ENCODE data around the gene DCTN5.
"Not testable (repeated sequence)": the region's sequence is repeated elsewhere in the genome, so short reads cannot be mapped to it uniquely, and the experiment has no call there.

The DCTN5 gene

DNA sequence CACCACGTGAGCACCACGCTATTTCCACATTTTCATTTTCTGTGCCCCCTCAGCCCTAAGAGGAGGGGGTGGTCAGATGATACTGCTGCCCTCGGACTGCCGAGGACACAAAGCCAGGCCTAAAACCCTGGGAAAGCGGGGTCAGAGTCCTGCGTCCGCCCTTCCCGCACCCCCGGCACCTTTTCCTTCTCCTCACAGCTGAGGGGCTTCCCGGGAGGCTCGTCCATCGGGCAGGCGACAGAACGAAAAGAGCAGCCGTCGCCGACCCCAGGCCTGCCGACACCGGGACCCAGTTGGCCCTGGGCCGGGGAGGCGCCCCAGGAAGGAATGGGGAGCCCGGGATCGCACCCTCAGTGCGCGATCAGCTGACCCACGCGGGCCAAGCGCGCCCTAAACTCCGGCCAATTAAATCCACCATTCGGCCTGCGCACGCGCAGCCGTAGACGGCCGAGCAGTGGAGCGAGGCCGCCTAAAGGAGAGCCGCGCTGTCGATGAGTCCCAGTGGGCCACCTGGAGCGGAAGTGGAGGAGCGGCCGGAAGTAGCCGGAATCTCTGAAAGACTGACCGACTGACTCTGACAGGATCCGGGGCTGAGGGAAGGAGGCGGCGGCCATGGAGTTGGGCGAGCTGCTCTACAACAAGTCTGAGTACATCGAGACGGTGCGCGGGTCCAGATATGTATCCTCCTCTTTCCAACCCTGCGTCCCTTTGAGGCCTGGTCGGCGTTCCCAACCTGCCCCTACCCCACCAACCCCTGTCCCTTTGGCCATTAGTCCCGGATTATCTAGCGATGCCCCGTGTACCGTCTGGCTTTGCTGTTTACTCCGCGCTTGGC lies at the start of gene DCTN5, which contains the start of gene PALB2:
Gene DCTN5, plus strand, starts transcription at position 536 of the 835 bp plus-strand sequence. Its CDS starts 77 bp downstream, at position 613.
Gene PALB2, minus strand, starts transcription at position 380 of the 835 bp plus-strand sequence. Its CDS starts 153 bp downstream, at position 227.
- peak; percentile 92 for DNase-seq

DNA sequence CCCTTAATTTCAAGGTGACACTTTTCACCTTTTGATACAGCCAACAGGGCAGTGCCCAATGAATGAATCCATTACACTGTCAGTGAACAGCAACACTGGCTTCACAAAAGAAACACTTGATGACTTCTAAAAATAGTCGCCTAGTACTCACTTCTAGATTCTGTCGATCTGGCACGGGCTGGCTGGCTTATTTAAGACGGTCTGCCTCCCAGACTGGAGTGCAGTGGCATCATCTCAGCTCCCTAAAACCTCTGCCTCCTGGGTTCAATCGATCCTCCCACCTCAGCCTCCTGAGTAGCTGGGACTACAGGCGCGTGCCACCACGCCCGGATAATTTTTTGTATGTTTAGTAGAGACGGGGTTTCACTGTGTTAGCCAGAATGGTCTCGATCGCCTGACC lies 47.1 kb upstream of the DCTN5 start:
- DNase-seq, result no peak

DNA sequence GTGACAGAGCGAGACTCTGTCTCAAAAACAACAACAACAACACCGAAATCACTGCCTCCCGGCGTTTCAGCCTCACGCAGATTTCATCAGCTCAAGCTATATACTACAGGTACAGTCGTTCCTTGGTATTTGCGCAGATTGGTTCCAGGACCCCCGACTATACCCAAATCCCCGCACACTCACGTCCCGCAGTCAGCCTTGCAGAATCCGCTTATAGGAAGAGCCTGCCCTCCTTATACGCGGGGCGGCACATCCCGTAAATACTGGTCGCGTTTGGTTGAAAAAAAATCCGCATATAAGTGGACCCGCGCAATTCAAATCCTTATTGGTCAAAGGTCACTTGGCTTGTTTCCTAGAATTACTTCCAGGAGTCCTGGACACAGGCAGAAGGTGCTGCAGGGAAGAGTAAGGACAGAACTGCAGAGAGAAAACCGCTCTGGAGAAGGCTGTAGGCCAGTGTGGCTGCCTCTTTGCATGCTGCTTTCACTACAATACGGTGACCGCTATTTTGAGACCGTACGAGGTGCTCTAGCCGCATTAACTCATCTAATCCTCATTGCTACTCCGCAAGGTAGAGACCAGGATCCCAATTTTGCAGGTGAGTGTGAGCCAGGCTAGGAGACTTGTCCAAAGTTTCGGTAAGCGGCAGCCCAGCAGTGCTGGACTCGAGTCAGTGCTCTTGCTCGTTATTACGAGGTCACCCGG lies 45.9 kb upstream of the DCTN5 start:
- no peak for DNase-seq

DNA sequence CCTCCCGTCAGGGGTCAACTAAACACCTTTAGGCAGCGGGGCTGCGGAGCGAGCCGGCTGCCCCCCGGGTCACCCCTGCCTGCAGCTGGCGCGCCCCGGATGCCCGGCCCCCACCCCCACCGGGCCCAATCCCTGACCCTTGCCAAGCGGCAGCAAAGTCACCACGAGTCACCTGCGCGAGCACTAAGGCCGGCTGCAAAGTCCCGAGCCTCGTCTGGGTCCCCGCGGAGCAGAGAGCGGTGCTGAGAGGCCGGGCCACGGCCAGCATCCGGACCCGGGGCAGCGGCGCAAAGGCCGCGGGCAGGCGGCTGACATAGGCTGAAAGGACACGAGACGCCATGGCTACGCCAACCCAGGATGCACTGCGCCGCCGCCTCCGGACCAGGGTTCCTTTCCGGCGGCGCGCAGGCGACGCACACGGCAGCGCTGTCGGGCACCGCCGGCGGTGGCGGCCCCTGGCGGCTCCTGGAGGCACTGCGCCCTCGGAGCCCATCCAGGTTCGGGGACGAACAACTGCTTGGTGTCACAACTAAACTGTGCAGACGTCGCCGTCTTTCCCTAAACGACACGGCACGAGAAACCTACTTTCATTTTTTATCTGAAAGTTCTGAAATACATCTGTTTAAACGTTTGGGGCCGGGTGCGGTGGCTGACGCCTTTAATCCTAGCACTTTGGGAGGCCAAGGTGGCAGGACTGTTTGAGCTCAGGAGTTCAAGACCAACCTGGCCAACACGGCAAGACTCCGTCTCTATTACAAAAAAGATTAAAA lies 45.1 kb upstream of the DCTN5 start, which contains the start of gene NDUFAB1:
Gene NDUFAB1, minus strand, starts transcription at position 366 of the 770 bp plus-strand sequence. Its CDS starts 26 bp downstream, at position 340.
- peak; percentile 86 for DNase-seq

DNA sequence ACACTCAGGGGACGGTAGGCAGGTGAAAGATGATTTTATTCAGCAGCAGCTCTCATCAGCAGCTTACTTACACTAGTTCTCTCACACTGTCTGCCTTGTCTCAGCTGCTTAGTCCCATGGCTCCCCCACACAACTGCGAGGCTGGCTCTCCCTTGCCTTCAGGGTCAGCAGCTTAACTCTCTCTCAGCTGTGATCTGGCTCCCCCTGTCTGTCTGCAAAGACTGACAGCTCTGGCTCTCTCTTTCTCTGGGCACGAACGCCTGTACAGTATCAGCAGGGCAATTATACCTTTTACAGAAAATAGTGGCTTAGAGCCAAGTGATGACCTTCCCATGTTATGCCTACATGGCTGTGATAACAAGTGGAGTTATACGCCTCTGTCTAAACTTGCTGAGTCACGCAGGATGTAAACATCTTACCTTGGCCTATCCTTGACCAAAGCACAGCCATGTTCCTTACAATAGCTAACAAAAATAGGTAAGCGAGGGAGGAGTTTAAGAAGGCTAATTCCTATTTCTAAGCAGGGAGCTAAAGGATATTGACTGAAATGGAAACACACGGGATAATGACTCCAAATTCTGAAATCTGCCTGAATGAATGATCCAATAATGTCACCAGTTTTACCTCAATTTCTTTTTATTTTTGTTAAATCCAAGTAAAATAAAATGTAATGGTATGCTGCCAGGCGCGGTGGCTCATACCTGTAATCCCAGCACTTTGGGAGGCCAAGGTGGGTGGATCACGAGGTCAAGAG lies 44.1 kb upstream of the DCTN5 start:
- no peak for DNase-seq

DNA sequence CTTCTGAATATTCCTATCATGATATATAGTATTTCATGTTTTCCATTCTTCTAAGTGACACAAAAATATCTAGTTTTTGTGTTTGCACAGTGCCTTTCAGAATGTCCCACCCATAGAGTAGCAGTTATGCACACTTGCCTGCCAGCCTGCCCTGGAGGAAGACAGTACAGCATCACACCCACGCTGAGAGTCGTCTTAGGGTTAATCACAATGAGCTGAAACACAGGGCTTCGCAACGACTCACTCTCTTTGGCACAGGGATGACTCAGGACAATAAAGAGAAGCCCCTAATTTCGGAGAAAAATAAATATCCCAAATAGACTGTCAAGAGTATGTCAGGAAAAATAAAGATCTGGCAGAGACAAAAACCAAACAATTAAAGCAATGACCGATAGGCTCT lies 33.5 kb upstream of the DCTN5 start:
- no peak for DNase-seq

DNA sequence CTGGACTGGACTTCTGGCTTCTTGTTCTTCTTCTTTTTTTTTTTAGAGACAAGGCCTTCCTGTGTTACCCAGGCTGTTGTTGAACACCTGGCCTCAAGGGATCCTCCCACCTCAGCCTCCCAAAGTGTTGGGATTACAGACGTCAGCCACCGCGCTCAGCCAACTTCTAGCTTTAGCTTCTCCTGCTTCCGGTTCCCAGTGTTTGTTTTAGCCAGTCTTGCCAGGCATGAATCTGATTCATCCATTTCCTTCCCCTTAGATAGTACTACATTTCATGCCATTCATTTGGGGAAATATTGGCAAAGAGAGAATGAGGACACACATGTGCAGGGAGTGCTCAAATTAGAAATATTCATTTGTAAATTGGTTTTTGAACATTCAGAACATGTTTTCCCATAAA lies 33.1 kb upstream of the DCTN5 start:
- DNase-seq, result no peak

DNA sequence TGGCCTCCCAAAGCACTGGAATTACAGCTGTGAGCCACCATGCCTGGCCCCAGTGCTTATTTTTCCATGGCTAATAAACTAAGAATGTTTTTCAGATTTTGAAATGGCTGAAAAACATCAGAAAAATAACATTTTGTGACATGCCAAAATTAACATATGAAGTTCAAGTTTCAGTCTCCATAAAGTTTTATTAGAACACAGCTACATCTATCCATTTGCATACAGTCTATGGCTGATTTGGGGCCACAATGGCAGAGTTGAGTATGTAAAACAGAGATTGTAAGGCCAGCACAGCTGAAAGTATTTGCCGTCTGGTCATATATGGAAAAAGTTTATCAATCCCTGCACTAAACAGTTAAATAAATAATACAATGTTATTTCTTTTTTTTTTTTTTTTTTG lies 31.3 kb upstream of the DCTN5 start:
- DNase-seq, result no peak

DNA sequence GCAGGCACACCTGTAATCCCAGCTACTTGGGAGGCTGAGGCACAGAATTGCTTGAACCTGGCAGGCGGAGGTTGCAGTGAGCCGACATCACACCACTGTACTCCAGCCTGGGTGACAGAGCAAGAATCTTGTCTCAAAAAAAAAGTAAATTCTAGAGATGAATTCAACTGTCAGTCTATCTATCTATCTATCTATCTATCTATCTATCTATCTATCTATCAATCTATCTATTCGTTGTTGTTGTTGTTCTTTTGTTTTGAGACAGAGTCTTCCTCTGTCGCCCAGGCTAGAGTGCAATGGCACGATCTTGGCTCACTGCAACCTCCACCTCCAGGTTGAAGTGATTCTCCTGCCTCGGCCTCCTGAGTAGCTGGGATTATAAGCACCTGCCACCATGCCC lies 30.4 kb upstream of the DCTN5 start:
- DNase-seq, result not testable (repeated sequence)

DNA sequence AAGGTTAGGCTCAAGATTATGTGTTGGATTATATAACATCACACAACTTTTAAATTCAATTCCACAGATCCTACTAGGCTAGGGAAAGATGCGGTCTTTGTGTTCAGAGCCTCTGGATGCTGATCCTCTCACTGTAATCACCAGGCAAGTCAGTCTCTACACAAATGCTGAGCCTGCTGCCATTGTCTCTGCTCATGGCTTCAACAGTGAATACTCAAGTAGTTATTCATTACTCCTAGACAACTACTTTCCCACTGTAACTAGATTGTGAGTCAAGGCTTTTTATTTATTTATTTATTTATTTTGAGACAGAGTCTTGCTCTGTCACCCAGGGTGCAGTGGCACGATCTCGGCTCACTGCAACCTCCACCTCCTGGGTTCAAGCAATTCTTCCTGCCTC lies 29.3 kb upstream of the DCTN5 start:
- DNase-seq, result no peak

DNA sequence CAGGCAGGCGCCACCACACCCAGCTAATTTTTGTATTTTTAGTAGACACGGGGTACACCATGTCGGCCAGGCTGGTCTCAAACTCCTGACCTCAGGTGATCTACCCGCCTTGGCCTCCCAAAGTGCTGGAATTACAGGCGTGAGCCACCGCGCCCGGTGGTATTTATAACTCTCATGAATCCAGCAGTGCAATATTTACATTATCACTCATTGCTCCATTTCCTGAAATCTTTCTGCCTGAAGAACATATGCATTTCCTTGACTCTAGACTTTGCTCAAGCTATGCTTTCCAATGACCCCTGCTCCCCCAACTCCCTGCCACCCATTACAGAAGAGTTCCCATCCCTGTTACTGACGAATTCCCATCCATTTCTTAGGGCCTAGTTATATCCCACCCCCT lies 25.5 kb upstream of the DCTN5 start:
- DNase-seq, result no peak

DNA sequence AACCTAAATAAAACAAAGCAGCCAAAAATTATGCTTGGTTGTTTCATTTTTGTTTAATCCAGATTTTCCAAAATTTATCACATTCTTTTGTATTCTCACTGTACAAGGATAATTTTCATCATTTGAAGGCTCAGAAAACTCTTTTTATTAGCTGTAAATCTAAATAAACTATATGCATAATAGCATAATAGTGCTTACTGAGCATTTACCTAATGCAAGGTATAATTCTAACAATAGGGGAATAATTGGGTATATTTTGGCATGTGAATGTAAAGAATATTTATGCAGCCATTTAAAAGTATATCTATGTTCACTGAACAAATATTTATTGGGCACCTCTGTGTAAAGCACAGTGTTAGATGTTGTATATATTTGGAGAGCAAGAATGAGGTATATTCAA lies 17.2 kb upstream of the DCTN5 start:
- DNase-seq, result no peak

DNA sequence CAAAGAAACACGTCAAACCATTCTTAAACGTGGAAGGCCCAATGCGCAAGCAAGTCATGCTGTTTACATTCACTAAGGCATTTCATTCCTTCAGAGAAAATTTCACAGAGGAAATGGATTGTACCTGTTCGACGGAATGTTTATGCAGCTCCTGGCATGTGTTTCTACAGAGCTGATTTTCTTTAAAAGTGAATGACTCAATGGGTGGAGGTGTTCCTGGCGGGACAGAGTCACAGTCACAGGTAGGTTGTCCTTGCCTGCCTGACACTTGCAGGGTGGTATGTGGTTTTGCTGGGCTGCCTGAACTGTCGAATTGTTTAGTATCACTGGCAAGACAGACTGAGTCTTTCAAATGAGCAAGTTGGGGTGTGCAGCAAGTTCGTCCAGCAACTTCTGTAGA lies 11.8 kb upstream of the DCTN5 start:
- DNase-seq, result no peak

DNA sequence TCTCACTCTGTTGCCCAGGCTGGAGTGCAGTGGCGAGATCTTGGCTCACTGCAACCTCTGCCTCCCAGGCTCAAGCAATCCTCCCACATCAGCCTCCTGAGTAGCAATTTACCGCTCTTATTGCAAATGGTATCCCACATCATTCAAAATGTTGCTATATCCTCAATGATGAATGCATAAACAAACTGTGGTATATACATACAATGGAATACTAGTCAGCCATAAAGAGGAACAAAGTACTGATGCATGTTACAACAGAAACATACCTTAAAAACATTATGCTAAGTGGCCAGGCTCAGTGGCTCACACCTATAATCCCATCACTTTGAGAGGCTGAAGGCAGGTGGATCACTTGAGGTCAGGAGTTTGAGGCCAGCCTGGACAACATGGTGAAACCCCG lies 9.4 kb upstream of the DCTN5 start:
- DNase-seq, result not testable (repeated sequence)

DNA sequence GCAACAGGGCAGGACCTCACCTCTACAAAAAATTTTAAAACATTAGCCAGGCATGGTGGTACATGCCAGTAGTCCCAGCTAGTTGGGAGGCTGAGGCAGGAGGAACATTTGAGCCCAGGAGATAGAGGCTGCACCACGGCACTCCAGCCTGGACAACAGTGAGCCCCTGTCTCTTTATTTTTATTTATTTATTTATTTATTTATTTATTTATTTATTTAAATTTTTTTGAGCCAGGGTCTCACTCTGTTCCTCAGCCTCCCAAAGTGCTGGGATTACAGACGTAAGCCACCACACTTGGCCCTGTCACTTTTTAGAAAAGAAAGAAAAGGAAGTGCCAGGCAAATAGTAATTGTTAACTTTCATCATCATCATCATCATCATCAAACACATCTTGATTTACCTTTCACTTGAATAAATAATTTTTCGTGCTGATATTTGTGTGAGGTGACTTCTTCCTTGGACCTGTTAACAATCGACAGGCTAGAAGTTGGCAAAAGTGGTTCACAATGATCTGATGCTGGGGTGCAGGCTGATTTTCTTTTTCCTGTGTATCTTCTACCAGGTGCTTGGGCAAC lies 6.7 kb upstream of the DCTN5 start:
- DNase-seq, result no peak

DNA sequence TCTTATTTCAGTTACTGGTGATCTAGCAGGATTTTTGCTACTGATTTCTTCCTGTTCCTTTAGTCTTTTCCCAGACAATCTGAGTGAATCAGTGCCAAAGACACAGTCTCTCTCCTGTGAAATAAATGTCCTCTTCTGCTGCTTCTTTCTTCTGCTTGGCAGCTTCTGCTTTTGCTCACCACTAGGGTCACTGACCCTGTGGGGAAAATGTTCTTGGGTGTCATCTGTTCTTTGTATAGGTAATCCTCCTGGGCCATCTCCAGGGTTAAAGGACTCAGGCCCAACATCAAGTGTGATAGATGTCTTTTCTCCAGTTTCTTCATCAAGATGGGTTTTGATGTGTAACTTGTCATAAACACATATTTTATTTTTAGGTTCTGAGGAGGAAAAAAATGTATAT lies 5.3 kb upstream of the DCTN5 start:
- no peak for DNase-seq

DNA sequence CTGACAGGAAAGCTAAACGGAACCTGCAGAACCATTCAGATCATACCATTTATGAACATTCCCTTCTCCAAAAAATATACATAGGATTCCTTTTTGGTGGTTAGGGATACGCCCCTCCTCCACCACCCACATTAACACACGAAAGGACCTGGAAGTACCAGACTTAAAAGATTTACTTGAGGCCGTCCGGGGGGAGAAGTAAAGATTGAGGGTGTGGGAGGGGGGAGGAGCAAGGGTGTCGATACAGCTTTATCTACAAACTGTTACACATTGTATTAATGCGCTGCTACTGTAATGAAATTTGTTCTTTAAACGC lies 693 bp upstream of the DCTN5 start:
- no peak for DNase-seq

DNA sequence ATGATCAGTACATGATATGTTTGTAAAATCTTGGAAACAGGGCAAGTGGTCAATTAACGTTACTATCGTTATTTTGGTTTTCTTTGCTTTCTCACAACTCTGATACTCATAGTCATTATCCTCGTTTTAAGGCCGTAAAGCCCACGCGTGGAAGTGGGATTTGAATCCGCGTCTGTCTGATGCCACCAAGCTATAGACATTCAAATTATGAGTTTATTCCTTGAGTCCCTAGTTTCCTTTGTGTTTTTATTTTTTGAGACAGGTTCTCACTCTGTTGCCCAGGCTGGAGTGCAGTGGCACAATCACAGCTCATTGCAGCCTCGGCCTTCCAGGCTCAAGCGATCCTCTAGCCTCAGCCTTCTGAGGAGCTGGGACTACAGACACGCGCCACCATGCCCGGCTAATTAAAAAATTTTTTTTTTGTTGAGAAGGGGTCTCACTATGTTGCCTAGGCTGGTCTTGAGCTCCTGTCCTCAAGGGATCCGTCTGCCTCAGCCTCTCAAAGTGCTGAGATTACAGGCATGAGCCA lies 1.0 kb downstream of the DCTN5 start:
- DNase-seq, result no peak

DNA sequence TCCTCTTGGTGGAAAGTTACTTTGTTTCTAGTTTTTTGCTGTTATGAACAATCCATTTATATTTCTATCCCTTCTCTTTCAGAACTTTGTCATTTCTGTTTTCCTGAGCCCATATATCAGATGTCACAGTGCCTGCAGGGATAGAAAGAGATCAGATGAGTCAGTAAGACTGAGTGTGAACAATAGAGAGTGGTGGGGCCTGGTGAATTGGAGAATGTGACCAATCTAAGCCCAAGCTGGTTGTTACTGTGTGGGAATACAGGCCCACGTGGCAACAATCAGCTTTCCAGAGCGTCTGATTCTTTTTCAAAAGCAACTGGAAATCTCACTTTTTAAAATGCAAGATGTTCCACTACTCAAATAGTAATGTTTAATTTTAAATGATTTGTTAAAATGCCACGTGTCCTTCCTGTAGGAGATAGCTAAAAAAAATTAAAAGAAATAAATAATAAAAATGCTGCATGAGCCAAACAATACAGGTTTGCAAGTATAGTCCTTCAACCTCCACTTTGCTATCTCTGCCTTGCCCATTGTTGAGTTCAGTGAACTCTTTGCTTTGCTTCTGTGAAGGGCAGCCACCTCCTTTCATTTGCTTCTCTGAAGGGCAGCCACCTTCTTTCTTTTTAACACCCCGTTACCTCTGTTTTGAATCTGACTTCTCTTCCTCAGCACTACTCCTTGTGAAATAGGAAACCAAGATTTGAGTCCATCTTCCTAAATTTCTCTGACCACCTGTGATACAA lies 9.6 kb downstream of the DCTN5 start:
- no peak for DNase-seq

DNA sequence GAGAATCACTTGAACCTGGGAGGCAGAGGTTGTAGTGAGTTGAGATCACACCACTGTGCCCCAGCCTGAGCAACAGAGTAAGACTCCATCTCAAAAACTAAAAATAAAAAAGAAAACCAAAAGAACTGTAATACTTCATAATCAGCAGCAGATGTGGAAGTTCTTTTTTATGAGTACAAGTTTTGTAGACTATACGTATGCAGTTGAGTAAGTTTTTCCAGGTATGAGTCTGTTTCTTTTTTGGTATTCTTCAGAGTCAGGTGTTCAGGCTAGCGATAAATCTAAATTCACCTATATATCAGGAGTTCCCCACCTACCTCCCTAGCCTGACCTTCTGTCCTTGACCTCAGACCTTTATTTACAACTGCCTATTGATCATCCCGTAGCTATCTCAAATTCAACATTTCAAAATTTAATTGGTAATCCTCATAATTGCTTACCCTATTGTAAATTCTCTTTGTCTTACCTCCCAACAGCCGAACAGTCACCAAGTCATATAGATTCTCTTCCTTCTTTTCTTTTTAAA lies 10.7 kb downstream of the DCTN5 start:
- DNase-seq, result no peak

DNA sequence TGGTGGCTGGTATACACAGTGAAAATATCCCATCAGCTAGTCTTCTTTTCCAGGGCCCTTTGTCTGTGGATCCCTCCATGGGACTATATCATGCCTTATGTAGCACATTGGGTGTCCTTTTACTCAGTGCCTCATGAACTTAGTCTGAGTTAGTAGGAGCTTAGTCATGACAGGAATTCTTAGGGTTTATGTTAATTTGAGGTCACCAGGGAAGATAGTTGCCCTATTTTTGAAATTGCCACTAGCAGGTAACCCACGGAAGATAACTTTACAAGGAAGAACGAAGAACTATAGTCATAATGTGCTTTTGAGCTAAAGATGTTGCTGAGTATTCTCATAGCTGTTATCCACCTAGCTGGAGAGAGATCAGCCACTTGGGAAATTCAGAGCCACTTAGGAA lies 22.7 kb downstream of the DCTN5 start:
- DNase-seq, result no peak
